Ishikawa (cell line): ENCODE results near the gene GPC6.

Experiments used
- CEBPB ChIP-seq: IDR thresholded peaks from 2 replicates; pipeline ENCODE4 v1.6.1; 2012
- CREB1 ChIP-seq: IDR thresholded peaks from 2 replicates; pipeline ENCODE4 v1.6.1; 2012; ENCODE audit warnings: low read depth
- NFIC ChIP-seq: IDR thresholded peaks from 2 replicates; pipeline ENCODE4 v1.6.1; 2012
- REST ChIP-seq: IDR thresholded peaks from 2 replicates; pipeline ENCODE4 v1.6.1; 2012; ENCODE audit warnings: low read depth, mild to moderate bottlenecking
- TAF1 ChIP-seq: IDR thresholded peaks from 2 replicates; pipeline ENCODE4 v1.6.1; 2012; ENCODE audit warnings: low read depth, mild to moderate bottlenecking
- TF ChIP-seq, protein P1 (sequence below): IDR thresholded peaks from 2 replicates; pipeline ENCODE4 v1.6.1; 2012
- TF ChIP-seq, protein P2 (sequence below): IDR thresholded peaks from 2 replicates; pipeline ENCODE4 v1.6.1; 2012

DNA sequence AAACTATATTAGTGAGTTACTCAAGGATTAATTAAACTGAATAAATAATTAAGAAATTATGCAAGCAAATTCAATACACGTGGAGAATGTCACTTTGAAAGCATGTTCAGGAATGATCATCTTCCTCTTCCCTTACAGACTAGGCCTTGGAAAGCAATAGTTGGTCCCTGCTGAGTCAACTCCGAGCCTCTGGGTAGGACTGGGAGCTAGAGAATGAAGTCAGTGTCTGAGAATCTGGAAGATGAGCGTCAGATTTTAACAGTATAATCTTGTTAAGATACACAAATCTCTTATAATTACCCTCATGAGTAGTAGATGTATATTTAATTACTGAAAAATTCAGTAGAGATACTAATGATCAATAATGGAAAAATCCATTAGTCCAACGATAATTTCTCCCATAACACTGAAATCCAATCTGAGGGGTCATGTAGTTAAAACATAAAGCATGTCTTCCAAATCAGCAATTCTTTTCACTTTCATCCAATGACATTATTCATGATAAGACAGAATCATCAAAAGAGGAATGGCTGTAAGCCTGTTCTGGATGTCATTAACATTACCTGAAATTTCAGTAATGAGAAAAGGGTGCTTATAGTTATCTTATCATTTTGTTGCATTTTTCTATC lies 829.9 kb downstream of the GPC6 start:
- TF ChIP-seq, protein P1, sequence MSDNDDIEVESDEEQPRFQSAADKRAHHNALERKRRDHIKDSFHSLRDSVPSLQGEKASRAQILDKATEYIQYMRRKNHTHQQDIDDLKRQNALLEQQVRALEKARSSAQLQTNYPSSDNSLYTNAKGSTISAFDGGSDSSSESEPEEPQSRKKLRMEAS: no peak
- no peak for TF ChIP-seq REST
- TF ChIP-seq CREB1: no peak
- TF ChIP-seq TAF1: no peak
- no peak for TF ChIP-seq CEBPB
- TF ChIP-seq, protein P2, sequence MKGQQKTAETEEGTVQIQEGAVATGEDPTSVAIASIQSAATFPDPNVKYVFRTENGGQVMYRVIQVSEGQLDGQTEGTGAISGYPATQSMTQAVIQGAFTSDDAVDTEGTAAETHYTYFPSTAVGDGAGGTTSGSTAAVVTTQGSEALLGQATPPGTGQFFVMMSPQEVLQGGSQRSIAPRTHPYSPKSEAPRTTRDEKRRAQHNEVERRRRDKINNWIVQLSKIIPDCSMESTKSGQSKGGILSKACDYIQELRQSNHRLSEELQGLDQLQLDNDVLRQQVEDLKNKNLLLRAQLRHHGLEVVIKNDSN: no peak
- TF ChIP-seq NFIC: no peak
